Esophagus mucosa (tissue), 1 donor: ENCODE measurements around the gene SDC4. TPM values are rescaled to one million over a fixed set of nuclear protein-coding genes. Genes with fewer than 3 reads are reported as not detected.

Experiments used
- ATAC-seq: fragments of 200-7000 bp; cut with Tn5 transposase; one replicate; pipeline ENCODE4 v1.9.1; 2020
- total RNA-seq: library from RNA; stranded (reverse); gene quantifications from one replicate; pipeline ENCODE4 v1.2.4, GENCODE V29; 2023
- donor health status: DM: yes; HTN: yes; CAD: no.

SDC4 gene
- total RNA-seq, 1 donor from 2014 or later, result 99.1 TPM

- ATAC-seq, result no peak
Observed at GRCh38 chr20:45318386-45318939, 29.8 kb downstream of the SDC4 start.

- no peak for ATAC-seq
Observed at GRCh38 chr20:45317826-45318225, 30.4 kb downstream of the SDC4 start.

- no peak for ATAC-seq
Observed at GRCh38 chr20:45316150-45317080, 31.8 kb downstream of the SDC4 start.

- ATAC-seq, result no peak
Observed at GRCh38 chr20:45315672-45316071, 32.6 kb downstream of the SDC4 start.

- ATAC-seq, result no peak
Observed at GRCh38 chr20:45313943-45314342, 34.3 kb downstream of the SDC4 start.

GRCh38 chr20:45313065-45313695 lies 35.0 kb downstream of the SDC4 start:
- ATAC-seq, result no peak

- ATAC-seq, result no peak
Observed at GRCh38 chr20:45312241-45312640, 36.0 kb downstream of the SDC4 start.

GRCh38 chr20:45311589-45312211 lies 36.5 kb downstream of the SDC4 start:
- ATAC-seq, result peak; percentile 50

GRCh38 chr20:45309075-45309474 lies 39.1 kb downstream of the SDC4 start:
- no peak for ATAC-seq

GRCh38 chr20:45308117-45308778 lies 40.0 kb downstream of the SDC4 start, which contains the start of gene MATN4:
TSS of gene MATN4 (minus strand) at chr20:45308299. CDS start at chr20:45305582, 2,717 bp downstream.
- ATAC-seq, result peak; percentile 51

GRCh38 chr20:45307076-45307640 lies 41.1 kb downstream of the SDC4 start:
- ATAC-seq, result no peak

GRCh38 chr20:45306431-45306982 lies 41.7 kb downstream of the SDC4 start, which contains the start of gene RBPJL:
TSS of gene RBPJL (plus strand) at chr20:45306840. CDS start at chr20:45306923, 83 bp downstream.
- ATAC-seq, result no peak

- ATAC-seq, result no peak
Observed at GRCh38 chr20:45305262-45305661, 43.0 kb downstream of the SDC4 start.

GRCh38 chr20:45304464-45304999 lies 43.7 kb downstream of the SDC4 start:
- ATAC-seq, result no peak

GRCh38 chr20:45303586-45304463 lies 44.4 kb downstream of the SDC4 start:
- no peak for ATAC-seq

- ATAC-seq, result no peak
Observed at GRCh38 chr20:45301824-45302271, 46.4 kb downstream of the SDC4 start.

- ATAC-seq, result peak; percentile 43
Observed at GRCh38 chr20:45300961-45301360, 47.3 kb downstream of the SDC4 start.

GRCh38 chr20:45299786-45300185 lies 48.4 kb downstream of the SDC4 start:
- ATAC-seq, result no peak

- ATAC-seq, result no peak
Observed at GRCh38 chr20:45297786-45298497, 50.3 kb downstream of the SDC4 start.
